SU-DHL-6 (cell line): ENCODE data around the gene KATNIP.

Source experiments
- H2AFZ ChIP-seq: fragments of 200-600 bp; sonication (generic); 2 replicates; pipeline ENCODE4 v1.6.1; 2014; ENCODE audit warnings: low read depth, mild to moderate bottlenecking, moderate library complexity, mixed read lengths, antibody characterized with exemption, low read length; ENCODE audit not compliant: severe bottlenecking
- H3F3A ChIP-seq: fragments of 200-600 bp; shearing (Covaris generic); 2 replicates; pipeline ENCODE4 v1.6.0; 2016; ENCODE audit warnings: antibody characterized with exemption, mild to moderate bottlenecking; ENCODE audit not compliant: insufficient read depth
- H3K27ac ChIP-seq: fragments of 200-600 bp; sonication (generic); 2 replicates; pipeline ENCODE4 v1.5.1; 2016; ENCODE audit warnings: low read depth, mild to moderate bottlenecking, low read length, moderate library complexity, mixed read lengths
- H3K27me3 ChIP-seq: fragments of 200-600 bp; sonication (generic), shearing (Covaris generic); 2 replicates; pipeline ENCODE4 v1.6.0; 2014; ENCODE audit warnings: mild to moderate bottlenecking, low read length
- H3K36me3 ChIP-seq: fragments of 200-600 bp; sonication (generic); 2 replicates; pipeline ENCODE4 v1.6.1; 2014; ENCODE audit warnings: mild to moderate bottlenecking, low read length, mixed read lengths
- H3K4me2 ChIP-seq: fragments of 300-600, 200-600 bp; shearing (Covaris generic), sonication (generic); 2 replicates; pipeline ENCODE4 v1.6.0; 2014; ENCODE audit warnings: low read length, low read depth, mild to moderate bottlenecking; ENCODE audit not compliant: poor library complexity, severe bottlenecking
- H3K4me3 ChIP-seq: fragments of 200-600 bp; sonication (generic); 2 replicates; pipeline ENCODE4 v1.5.1; 2014; ENCODE audit warnings: antibody characterized with exemption, low read length, mild to moderate bottlenecking, mixed read lengths; ENCODE audit not compliant: insufficient read depth, poor library complexity, severe bottlenecking
- H3K79me2 ChIP-seq: fragments of 200-600 bp; sonication (generic); 2 replicates; pipeline ENCODE4 v1.6.1; 2014; ENCODE audit warnings: mild to moderate bottlenecking, low read length, moderate library complexity; ENCODE audit not compliant: insufficient read depth
- H3K9ac ChIP-seq: fragments of 200-600 bp; sonication (generic); 2 replicates; pipeline ENCODE4 v1.7.0; 2014; ENCODE audit warnings: mild to moderate bottlenecking, low read length
- H3K9me2 ChIP-seq: fragments of 200-600 bp; sonication (generic); replicated peaks from 2 replicates; pipeline ENCODE4 v1.6.1; 2014; ENCODE audit warnings: low read length; ENCODE audit not compliant: insufficient read depth
- H3K9me3 ChIP-seq: fragments of 200-600 bp; sonication (generic); 2 replicates; pipeline ENCODE4 v1.6.1; 2014; ENCODE audit warnings: low read length, mixed read lengths; ENCODE audit not compliant: insufficient read depth
- H4K20me1 ChIP-seq: fragments of 200-600 bp; sonication (generic); 2 replicates; pipeline ENCODE4 v1.6.1; 2014; ENCODE audit warnings: low read depth, mild to moderate bottlenecking, antibody characterized with exemption, low read length, moderate library complexity, mixed read lengths
- EZH2phosphoT487 ChIP-seq: fragments of 200-600 bp; sonication (generic), shearing (Covaris generic); conservative IDR thresholded peaks from 2 replicates; pipeline ENCODE4 v1.6.1; 2018; ENCODE audit warnings: mild to moderate bottlenecking, antibody characterized with exemption, low read length, moderate library complexity, mixed read lengths
- TF ChIP-seq, protein P1 (sequence below): fragments of 200-600 bp; sonication (generic); IDR thresholded peaks from one replicate; pipeline ENCODE4 v1.5.1; 2017; ENCODE audit warnings: antibody characterized with exemption, mild to moderate bottlenecking, low read length, moderate library complexity; ENCODE audit not compliant: insufficient read depth, poor library complexity, severe bottlenecking

Gene KATNIP

GRCh38 chr16:27572711-27573110 is 22.8 kb downstream of the KATNIP start:
- Histone ChIP-seq H3K9me2 (no peaks in the 10 kb centered on the region), H2AFZ (no peak overlapping the region), H3K4me3 (no peak overlapping the region), H3K27me3 (no peaks in the 10 kb centered on the region), H3K79me2 (no peaks in the 10 kb centered on the region), H3K27ac (no peak overlapping the region), H4K20me1 (no peaks in the 10 kb centered on the region), H3K36me3 (no peaks in the 10 kb centered on the region), H3F3A (no peaks in the 10 kb centered on the region), H3K4me2 (no peak overlapping the region), H3K9me3 (no peaks in the 10 kb centered on the region), H3K9ac (no peak overlapping the region)
- TF ChIP-seq, protein P1, sequence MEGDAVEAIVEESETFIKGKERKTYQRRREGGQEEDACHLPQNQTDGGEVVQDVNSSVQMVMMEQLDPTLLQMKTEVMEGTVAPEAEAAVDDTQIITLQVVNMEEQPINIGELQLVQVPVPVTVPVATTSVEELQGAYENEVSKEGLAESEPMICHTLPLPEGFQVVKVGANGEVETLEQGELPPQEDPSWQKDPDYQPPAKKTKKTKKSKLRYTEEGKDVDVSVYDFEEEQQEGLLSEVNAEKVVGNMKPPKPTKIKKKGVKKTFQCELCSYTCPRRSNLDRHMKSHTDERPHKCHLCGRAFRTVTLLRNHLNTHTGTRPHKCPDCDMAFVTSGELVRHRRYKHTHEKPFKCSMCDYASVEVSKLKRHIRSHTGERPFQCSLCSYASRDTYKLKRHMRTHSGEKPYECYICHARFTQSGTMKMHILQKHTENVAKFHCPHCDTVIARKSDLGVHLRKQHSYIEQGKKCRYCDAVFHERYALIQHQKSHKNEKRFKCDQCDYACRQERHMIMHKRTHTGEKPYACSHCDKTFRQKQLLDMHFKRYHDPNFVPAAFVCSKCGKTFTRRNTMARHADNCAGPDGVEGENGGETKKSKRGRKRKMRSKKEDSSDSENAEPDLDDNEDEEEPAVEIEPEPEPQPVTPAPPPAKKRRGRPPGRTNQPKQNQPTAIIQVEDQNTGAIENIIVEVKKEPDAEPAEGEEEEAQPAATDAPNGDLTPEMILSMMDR: no peak
- TF ChIP-seq EZH2phosphoT487: no peak

- no peaks in the 10 kb centered on the region for H3K9me3 ChIP-seq
- no peak overlapping the region for H2AFZ ChIP-seq
- H3K27me3 ChIP-seq: no peaks in the 10 kb centered on the region
- no peaks in the 10 kb centered on the region for H3K9me2 ChIP-seq
- H4K20me1 ChIP-seq: no peaks in the 10 kb centered on the region
- no peaks in the 10 kb centered on the region for H3K79me2 ChIP-seq
- H3K27ac ChIP-seq: no peak overlapping the region
- TF ChIP-seq EZH2phosphoT487: no peak
- TF ChIP-seq, protein P1: no peak
- H3K36me3 ChIP-seq: no peaks in the 10 kb centered on the region
- H3K4me2 ChIP-seq: no peak overlapping the region
- no peak overlapping the region for H3K9ac ChIP-seq
- H3F3A ChIP-seq: no peaks in the 10 kb centered on the region
- H3K4me3 ChIP-seq: no peak overlapping the region
These were observed 26.8 kb downstream of the KATNIP start for GRCh38 chr16:27576729-27577128.

- Histone ChIP-seq H3K27ac (no peak overlapping the region), H3K79me2 (no peaks in the 10 kb centered on the region), H2AFZ (no peak overlapping the region), H4K20me1 (no peaks in the 10 kb centered on the region), H3K9me2 (no peaks in the 10 kb centered on the region), H3K9ac (no peak overlapping the region), H3K9me3 (no peaks in the 10 kb centered on the region), H3K4me3 (no peak overlapping the region), H3K36me3 (no peaks in the 10 kb centered on the region), H3F3A (no peaks in the 10 kb centered on the region), H3K4me2 (no peak overlapping the region), H3K27me3 (no peaks in the 10 kb centered on the region)
- TF ChIP-seq, protein P1: no peak
- TF ChIP-seq EZH2phosphoT487: no peak
These were observed 29.4 kb downstream of the KATNIP start for GRCh38 chr16:27579087-27579980.
